Epithelial cell of esophagus (primary cell): ENCODE results near the gene GRB10.

Experiments
- DNase-seq: peaks from one replicate; pipeline ENCODE4 v3.0.0; 2010; ENCODE audit warnings: low read depth
- H3K4me3 ChIP-seq: 2 replicates; pipeline ENCODE4 v1.5.1; 2011; ENCODE audit warnings: mild to moderate bottlenecking, low read length, control low read depth
- TF ChIP-seq, protein P1 (sequence below): IDR thresholded peaks from 2 replicates; pipeline ENCODE4 v1.5.1; 2011; ENCODE audit warnings: low read depth, mild to moderate bottlenecking, low read length, control low read depth, inconsistent platforms; ENCODE audit not compliant: insufficient read depth; ENCODE audit errors: missing control alignments

GRB10 gene

DNA sequence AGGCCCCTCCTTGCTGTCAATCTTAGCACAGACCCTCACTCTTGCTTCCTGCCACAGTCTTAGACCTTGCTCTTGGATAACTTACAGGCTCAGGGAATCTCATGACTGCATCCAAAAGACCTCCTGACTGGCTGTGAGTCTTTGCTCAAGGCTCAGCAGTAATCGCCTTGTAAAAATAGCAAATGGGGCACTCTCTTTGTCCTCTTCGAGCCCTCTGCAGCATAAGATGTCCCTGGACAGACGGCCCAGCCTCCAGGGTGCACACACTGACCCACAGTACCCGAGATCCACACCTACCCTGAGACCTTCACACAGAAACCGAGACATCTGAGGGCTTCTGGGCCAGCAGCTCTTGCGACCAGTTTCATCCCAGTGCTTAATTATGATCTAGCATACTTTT, 151.6 kb downstream of the GRB10 start:
- TF ChIP-seq, protein P1, sequence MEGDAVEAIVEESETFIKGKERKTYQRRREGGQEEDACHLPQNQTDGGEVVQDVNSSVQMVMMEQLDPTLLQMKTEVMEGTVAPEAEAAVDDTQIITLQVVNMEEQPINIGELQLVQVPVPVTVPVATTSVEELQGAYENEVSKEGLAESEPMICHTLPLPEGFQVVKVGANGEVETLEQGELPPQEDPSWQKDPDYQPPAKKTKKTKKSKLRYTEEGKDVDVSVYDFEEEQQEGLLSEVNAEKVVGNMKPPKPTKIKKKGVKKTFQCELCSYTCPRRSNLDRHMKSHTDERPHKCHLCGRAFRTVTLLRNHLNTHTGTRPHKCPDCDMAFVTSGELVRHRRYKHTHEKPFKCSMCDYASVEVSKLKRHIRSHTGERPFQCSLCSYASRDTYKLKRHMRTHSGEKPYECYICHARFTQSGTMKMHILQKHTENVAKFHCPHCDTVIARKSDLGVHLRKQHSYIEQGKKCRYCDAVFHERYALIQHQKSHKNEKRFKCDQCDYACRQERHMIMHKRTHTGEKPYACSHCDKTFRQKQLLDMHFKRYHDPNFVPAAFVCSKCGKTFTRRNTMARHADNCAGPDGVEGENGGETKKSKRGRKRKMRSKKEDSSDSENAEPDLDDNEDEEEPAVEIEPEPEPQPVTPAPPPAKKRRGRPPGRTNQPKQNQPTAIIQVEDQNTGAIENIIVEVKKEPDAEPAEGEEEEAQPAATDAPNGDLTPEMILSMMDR: no peak
- no peak for DNase-seq
- no peak overlapping the region for H3K4me3 ChIP-seq

DNA sequence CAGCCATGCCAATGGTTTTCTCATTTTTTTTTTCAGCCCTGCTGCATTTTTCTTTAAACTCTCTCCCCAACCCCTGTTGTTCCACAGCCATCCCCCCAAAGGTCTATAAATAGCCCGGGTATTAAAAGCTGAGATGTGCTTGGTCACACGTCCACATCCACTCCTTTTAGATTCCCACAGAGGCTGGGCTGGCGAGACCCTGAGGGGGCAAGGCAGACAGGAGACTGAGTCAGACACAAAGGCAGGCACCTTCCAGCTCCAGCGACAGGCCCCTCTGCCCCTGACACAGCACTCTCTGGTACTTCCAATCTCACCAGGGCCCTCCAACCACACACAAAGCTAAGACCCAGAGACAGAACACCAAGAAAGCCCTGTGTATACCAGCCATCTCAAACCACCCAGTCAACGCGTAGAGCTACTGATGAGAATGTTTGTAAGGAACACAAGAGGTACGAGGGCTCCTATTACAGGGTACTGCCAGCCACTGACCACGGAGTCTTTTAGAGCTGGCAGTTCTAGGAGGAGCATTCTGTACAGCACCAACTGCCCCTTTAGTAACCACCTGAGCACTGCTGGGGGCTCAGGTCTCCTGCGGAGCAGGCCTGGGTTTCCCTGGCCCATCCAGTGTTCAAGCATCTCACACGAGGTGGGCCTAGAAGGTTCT, 153.3 kb downstream of the GRB10 start:
- DNase-seq: no peak
- TF ChIP-seq, protein P1: no peak
- H3K4me3 ChIP-seq: no peak overlapping the region

DNA sequence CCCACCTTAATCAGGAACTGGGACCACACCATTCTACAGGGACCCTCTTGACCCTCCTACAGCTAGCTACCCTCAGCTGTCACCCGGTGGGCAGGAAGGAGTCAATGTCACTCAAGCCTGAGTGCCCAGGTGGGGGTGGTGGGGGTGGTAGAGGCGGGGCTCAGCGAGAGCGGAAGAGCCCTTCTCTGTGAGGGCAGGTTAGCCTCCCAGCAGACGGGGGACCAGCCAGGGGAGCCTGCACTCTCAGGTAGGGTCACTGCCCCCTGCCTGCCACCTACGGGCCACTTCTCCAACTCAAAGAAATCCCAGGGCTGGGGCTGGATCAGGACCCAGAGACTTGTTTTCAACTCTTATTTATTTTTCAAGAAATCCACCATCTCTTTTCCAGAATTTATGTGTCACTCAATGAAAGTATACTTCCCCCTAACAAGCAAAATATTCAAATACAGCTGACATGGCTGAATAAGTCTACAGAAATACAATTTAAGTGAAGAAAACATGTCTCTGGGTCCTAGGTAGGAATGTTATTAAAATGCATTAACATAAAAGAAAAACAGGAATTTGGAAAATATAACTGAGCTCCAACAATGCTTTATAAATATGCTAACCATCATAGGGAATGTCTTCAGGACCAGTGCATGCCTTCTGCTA, 154.1 kb downstream of the GRB10 start:
- DNase-seq: no peak
- TF ChIP-seq, protein P1: no peak
- no peak overlapping the region for H3K4me3 ChIP-seq

DNA sequence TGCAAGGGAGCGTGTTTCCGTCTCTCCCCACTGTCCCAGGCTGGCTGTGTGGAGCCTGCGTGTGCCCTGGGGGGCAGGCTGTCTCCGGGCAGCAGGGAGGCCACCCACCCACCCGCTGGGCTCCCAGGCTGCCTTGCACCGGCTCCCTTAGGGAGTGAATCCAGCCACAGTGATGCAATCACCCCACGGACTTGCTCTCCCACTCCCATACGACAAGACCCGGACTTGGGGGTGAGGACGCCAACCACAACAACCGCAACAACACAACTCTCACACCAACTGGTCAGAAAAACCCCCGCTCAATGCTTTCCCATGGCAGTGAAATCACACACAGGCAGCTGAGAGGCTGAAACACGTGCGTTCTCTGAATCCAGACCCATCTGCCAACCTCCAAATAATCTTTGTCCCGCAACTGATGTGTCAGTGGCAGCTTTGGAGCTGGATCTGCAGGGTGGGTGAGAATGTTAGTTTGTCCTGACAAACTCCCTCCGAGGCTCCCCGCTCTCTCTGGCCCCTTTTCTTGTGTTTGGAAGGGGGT, 154.8 kb downstream of the GRB10 start:
- TF ChIP-seq, protein P1: no peak
- no peak for DNase-seq
- H3K4me3 ChIP-seq: no peak overlapping the region

DNA sequence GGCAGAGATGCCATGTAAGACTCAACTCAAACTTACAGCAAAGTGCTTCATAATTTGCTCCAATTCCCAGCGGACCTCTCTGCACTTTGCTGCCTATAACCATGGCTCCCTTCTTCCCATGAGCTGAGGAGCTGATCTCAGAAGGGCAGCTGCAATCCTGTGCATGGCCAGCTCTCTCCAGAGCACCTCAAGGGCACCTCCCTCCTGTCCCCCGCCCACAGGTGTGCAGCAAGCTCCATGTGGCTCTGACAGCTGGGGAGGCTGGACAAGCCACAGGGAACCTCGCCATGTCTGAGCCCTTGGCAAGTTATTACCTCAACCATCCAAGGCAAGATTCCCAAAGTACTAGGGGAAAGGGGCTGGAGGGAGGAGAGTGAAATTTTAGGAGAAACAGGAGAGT, 156.4 kb downstream of the GRB10 start:
- TF ChIP-seq, protein P1: no peak
- no peak for DNase-seq

DNA sequence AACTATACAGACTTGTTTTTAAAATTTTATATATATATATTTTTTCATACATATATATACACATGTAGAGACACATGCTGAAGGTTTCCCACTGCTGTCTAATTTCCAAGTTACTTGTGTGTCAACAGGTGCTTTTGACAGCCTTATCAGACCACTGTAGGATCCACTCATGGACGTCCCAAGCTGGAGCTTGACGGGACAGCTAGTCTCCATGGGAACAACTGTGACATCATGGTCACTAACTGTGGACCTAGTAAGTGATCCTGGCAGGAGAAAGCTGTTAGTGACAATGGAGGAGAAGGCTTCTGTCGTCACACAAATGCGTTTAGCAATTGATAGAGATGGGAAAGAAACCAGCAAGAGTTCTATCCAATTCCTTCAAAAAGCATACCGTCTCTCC, 157.3 kb downstream of the GRB10 start:
- H3K4me3 ChIP-seq: no peak overlapping the region
- TF ChIP-seq, protein P1: no peak
- no peak for DNase-seq

More for the DNA sequence above, 156.4 kb downstream of the GRB10 start:
- H3K4me3 ChIP-seq: no peak overlapping the region
